ENCODE results near the gene ADCK2.

- no peak for TF ChIP-seq CTCF (conservative IDR thresholded peaks at IDR 0.05; ENCODE audit: low read length)
- TF ChIP-seq EZH2phosphoT487 (IDR thresholded peaks at IDR 0.05; ENCODE audit: borderline replicate concordance), result no peak
These were observed 46.6 kb upstream of the ADCK2 start for GRCh38 chr7:140625908-140626868.

All from Loucy (cell line).